DOHH2 (cell line): ENCODE measurements around the gene ADAMTS7.
A peak's percentile ranks its signal among the peaks of the same experiment; 100 is the strongest.

Experiments
- H3F3A ChIP-seq: fragments of 200-600 bp; sonication (generic), shearing (Covaris generic); 2 replicates; pipeline ENCODE4 v1.6.0; 2016; ENCODE audit warnings: antibody characterized with exemption, mild to moderate bottlenecking; ENCODE audit not compliant: control insufficient read depth, insufficient read depth
- H3K27ac ChIP-seq: fragments of 200-600 bp; sonication (generic); 2 replicates; pipeline ENCODE4 v1.5.1; 2014; ENCODE audit warnings: low read depth, mild to moderate bottlenecking, low read length, moderate library complexity
- H3K27me3 ChIP-seq: fragments of 200-600 bp; sonication (generic); 2 replicates; pipeline ENCODE4 v1.6.1; 2014; ENCODE audit warnings: mild to moderate bottlenecking, low read length, mixed read lengths; ENCODE audit not compliant: control insufficient read depth
- H3K36me3 ChIP-seq: fragments of 200-600 bp; sonication (generic); 2 replicates; pipeline ENCODE4 v1.6.1; 2014; ENCODE audit warnings: mild to moderate bottlenecking, low read length, moderate library complexity, mixed read lengths; ENCODE audit not compliant: control insufficient read depth
- H3K4me1 ChIP-seq: fragments of 200-600 bp; sonication (generic); 2 replicates; pipeline ENCODE4 v1.6.1; 2014; ENCODE audit warnings: mild to moderate bottlenecking, low read length, mixed read lengths; ENCODE audit not compliant: control insufficient read depth
- H3K4me2 ChIP-seq: fragments of 200-600 bp; sonication (generic); 2 replicates; pipeline ENCODE4 v1.6.0; 2014; ENCODE audit warnings: mild to moderate bottlenecking, low read length, moderate library complexity
- H3K4me3 ChIP-seq: fragments of 200-600 bp; sonication (generic); 2 replicates; pipeline ENCODE4 v1.5.1; 2014; ENCODE audit warnings: mild to moderate bottlenecking, low read length, mixed read lengths
- H3K79me2 ChIP-seq: fragments of 200-600 bp; sonication (generic); 2 replicates; pipeline ENCODE4 v1.6.1; 2014; ENCODE audit warnings: mild to moderate bottlenecking, low read length, mixed read lengths; ENCODE audit not compliant: control insufficient read depth
- H3K9me2 ChIP-seq: fragments of 200-600 bp; sonication (generic); replicated peaks from 2 replicates; pipeline ENCODE4 v1.6.1; 2014; ENCODE audit warnings: mild to moderate bottlenecking, low read length, mixed read lengths; ENCODE audit not compliant: control insufficient read depth
- H3K9me3 ChIP-seq: fragments of 200-600 bp; sonication (generic); 2 replicates; pipeline ENCODE4 v1.6.1; 2014; ENCODE audit warnings: antibody characterized with exemption, low read length, mixed read lengths; ENCODE audit not compliant: control insufficient read depth, insufficient read depth
- H4K20me1 ChIP-seq: fragments of 200-600 bp; sonication (generic); 2 replicates; pipeline ENCODE4 v1.6.0; 2014; ENCODE audit warnings: low read depth, mild to moderate bottlenecking, antibody characterized with exemption, low read length, moderate library complexity; ENCODE audit not compliant: control insufficient read depth, insufficient read depth
- CTCF ChIP-seq: fragments of 200-600 bp; sonication (generic); IDR thresholded peaks from one replicate; pipeline ENCODE4 v1.5.1; 2014; ENCODE audit warnings: antibody characterized with exemption, mild to moderate bottlenecking, low read depth, low read length; ENCODE audit not compliant: poor library complexity, severe bottlenecking
- EZH2phosphoT487 ChIP-seq: fragments of 200-600 bp; sonication (generic); IDR thresholded peaks from 2 replicates; pipeline ENCODE4 v1.6.1; 2017; ENCODE audit warnings: borderline replicate concordance, mild to moderate bottlenecking, antibody characterized with exemption, low read length, moderate library complexity, mixed read lengths

Gene ADAMTS7

DNA sequence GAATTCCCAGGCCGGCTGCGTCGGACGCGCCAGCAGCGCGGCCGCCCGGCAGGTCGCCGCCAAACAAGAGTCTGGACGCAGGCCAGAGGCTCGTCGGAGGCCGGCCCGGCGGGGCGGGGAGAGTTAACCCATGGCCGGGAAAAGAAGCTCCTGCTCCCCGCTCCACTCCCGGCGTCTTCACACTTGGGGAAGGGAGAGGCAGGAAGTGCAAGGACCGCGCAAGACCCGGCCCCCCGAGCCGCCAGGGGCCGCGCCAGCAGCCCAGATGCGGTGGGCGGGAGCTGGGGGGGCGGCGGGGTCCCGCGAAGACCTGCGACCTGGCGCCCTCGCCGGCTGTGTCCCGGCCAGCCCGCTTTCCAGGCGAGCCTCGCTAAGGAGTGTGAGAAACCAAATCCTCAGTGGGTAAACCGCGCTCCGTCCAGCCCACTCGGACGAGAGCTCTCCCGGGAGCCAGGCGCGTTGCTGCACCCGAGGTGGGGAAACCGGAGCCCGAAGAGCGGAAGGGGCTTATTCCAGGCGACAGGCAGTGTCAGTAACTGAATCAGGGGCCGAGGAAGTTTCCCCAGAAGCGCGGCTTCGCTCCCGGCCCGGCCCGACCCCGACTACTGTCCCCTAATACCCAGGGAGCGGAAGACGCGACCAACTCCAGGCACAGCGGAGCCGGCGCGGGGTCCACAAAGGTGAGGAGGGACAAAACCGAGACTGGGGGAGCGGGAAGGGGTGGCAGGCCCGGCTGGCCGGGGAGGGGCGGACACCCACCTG is 721 bp downstream of the ADAMTS7 start:
- no peak overlapping the region for H3K27ac ChIP-seq
- peaks cover 16% of the 10 kb centered on the region for H3K4me1 ChIP-seq
- H3K4me3 ChIP-seq = peak overlapping the region; percentile 68
- H3K79me2 ChIP-seq = no peaks in the 10 kb centered on the region
- peak overlapping the region; percentile 82 for H3K4me2 ChIP-seq
- H3F3A ChIP-seq = no peaks in the 10 kb centered on the region
- TF ChIP-seq CTCF = no peak
- TF ChIP-seq EZH2phosphoT487 = 0 out of 2 replicates have a peak, but pooled peaks have one; percentile 79
- no peaks in the 10 kb centered on the region for H3K9me3 ChIP-seq
- H3K27me3 ChIP-seq = peaks cover 45% of the 10 kb centered on the region
- no peaks in the 10 kb centered on the region for H3K9me2 ChIP-seq
- H4K20me1 ChIP-seq = no peaks in the 10 kb centered on the region
- H3K36me3 ChIP-seq = no peaks in the 10 kb centered on the region

- peaks cover 16% of the 10 kb centered on the region for H3K4me1 ChIP-seq
- H3K4me3 ChIP-seq = no peak overlapping the region
- H3K9me2 ChIP-seq = no peaks in the 10 kb centered on the region
- H4K20me1 ChIP-seq = no peaks in the 10 kb centered on the region
- no peaks in the 10 kb centered on the region for H3K36me3 ChIP-seq
- TF ChIP-seq EZH2phosphoT487 (peak; percentile 97; the same call in 1 of the 2 replicates), CTCF (no peak)
- no peak overlapping the region for H3K27ac ChIP-seq
- no peaks in the 10 kb centered on the region for H3K9me3 ChIP-seq
- H3K4me2 ChIP-seq = no peak overlapping the region
- H3K79me2 ChIP-seq = no peaks in the 10 kb centered on the region
- H3K27me3 ChIP-seq = peaks cover 45% of the 10 kb centered on the region
- no peaks in the 10 kb centered on the region for H3F3A ChIP-seq
These were observed 1.3 kb downstream of the ADAMTS7 start for GRCh38 chr15:78810003-78810361.

DNA sequence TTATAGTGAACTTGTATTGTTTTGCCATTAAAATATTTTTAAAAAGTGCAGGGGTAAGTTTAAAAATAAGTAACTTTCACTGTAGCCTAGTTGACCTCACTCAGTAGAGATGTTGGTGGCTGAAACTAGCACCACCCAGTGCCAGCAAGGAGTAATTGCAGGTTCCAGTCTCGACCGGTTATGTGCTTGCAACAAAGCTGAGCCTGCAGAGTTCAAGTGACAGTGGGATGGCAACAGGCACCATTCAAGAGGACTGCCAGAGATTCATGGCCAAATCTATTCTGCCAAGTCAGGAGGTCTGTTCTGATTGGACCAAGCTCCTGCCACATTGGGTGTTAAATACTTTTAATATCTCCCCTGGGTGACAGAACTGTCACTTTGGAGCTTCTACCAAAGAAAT is 2.7 kb downstream of the ADAMTS7 start:
- Histone ChIP-seq H3K27ac (no peak overlapping the region), H3F3A (no peaks in the 10 kb centered on the region), H3K79me2 (no peaks in the 10 kb centered on the region), H3K27me3 (peaks cover 37% of the 10 kb centered on the region), H3K9me3 (no peaks in the 10 kb centered on the region), H4K20me1 (no peaks in the 10 kb centered on the region), H3K9me2 (no peaks in the 10 kb centered on the region), H3K36me3 (no peaks in the 10 kb centered on the region), H3K4me1 (peaks cover 16% of the 10 kb centered on the region), H3K4me3 (no peak overlapping the region), H3K4me2 (no peak overlapping the region)
- TF ChIP-seq CTCF (peak; percentile 72), EZH2phosphoT487 (no peak)
